Measurements from ENCODE around the gene BNIP3. TPM values are rescaled to one million over a fixed set of nuclear protein-coding genes. Genes with fewer than 3 reads are reported as not detected.
A peak's percentile ranks its signal among the peaks of the same experiment; 100 is the strongest.

BNIP3 gene
- total RNA-seq, 1 donor from 2014 or later = 29.2 TPM

GRCh38 chr10:131947631-131948347 lies 33.9 kb downstream of the BNIP3 start:
- H3K4me3 Mint-ChIP-seq (ENCODE audit: unreplicated experiment) = no peak overlapping the region
- peak overlapping the region; percentile 93 for H3K27ac Mint-ChIP-seq (ENCODE audit: unreplicated experiment)
- H3K4me1 Mint-ChIP-seq (ENCODE audit: unreplicated experiment) = peaks cover 50% of the 10 kb centered on the region
- no peak for TF ChIP-seq CTCF (IDR thresholded peaks at IDR 0.05)
- no peaks in the 10 kb centered on the region for H3K9me3 Mint-ChIP-seq (ENCODE audit: unreplicated experiment)
- DNase-seq (ENCODE audit: extremely low spot score, unreplicated experiment) = no peak
- H3K36me3 Mint-ChIP-seq (ENCODE audit: unreplicated experiment) = peaks cover 33% of the 10 kb centered on the region
- H3K27me3 Mint-ChIP-seq (ENCODE audit: unreplicated experiment) = no peaks in the 10 kb centered on the region

- Mint-ChIP-seq H3K4me1 (ENCODE audit: unreplicated experiment) (peaks cover 55% of the 10 kb centered on the region), H3K27ac (ENCODE audit: unreplicated experiment) (peak overlapping the region; percentile 93), H3K4me3 (ENCODE audit: unreplicated experiment) (peak overlapping the region; percentile 60), H3K36me3 (ENCODE audit: unreplicated experiment) (peaks cover 33% of the 10 kb centered on the region), H3K27me3 (ENCODE audit: unreplicated experiment) (no peaks in the 10 kb centered on the region), H3K9me3 (ENCODE audit: unreplicated experiment) (no peaks in the 10 kb centered on the region)
- TF ChIP-seq CTCF (IDR thresholded peaks at IDR 0.05) = no peak
- DNase-seq (ENCODE audit: extremely low spot score, unreplicated experiment) = no peak
Observed at GRCh38 chr10:131946880-131947279, 34.8 kb downstream of the BNIP3 start.

DNA sequence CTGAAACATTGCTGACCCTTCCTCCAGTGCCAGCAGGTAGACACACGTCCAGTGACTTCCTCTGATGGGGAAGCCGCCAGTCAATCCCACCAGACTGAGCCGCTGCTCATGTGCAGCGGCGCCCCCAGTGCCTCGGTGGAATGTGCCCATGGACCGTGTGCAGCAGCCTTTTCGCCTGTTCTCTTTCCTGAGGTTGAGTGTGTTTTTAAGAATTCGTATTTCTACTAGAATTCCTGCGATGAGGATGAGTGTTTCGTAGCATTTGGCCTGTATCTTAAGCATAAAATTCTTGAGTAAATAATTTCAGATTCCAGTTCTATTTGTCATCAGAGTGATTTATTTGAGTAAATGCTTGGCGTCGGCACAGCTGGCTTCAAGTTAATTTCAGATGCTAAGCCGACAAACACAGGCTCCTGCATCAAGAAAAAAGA lies 35.4 kb downstream of the BNIP3 start:
- H3K9me3 Mint-ChIP-seq (ENCODE audit: unreplicated experiment) = no peaks in the 10 kb centered on the region
- peaks cover 34% of the 10 kb centered on the region for H3K36me3 Mint-ChIP-seq (ENCODE audit: unreplicated experiment)
- peak overlapping the region; percentile 93 for H3K27ac Mint-ChIP-seq (ENCODE audit: unreplicated experiment)
- H3K27me3 Mint-ChIP-seq (ENCODE audit: unreplicated experiment) = no peaks in the 10 kb centered on the region
- peak overlapping the region; percentile 60 for H3K4me3 Mint-ChIP-seq (ENCODE audit: unreplicated experiment)
- DNase-seq (ENCODE audit: extremely low spot score, unreplicated experiment) = no peak
- H3K4me1 Mint-ChIP-seq (ENCODE audit: unreplicated experiment) = peaks cover 55% of the 10 kb centered on the region
- no peak for TF ChIP-seq CTCF (IDR thresholded peaks at IDR 0.05)

DNA sequence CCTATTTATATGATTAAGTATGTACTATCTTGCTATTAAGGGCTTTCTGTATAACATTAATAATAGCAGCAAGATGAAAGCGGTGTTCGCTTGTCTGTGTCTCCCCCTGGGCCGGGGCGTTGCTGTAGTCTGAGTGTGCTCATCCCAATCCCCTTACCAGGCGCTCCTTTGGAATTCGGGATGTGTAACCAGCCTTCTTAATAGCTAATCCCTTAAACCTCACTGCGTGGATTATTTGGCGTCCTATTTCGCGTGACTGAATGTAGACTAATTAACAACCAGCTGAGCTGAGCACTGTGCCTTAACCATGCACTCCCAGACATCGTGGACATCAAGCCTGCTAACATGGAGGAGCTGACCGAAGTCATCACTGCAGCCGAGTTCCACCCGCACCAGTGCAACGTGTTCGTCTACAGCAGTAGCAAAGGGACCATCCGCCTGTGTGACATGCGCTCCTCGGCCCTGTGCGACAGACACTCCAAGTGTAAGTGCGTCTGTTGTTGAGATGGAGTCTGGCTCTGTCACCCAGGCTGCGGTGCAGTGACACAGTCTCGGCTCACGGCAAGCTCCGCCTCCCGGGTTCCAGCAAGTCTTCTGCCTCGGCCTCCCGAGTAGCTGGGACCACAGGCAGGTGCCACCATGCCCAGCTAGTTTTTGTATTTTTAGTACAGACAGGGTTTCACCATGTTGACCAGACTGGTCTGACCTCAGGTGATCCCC lies 36.6 kb downstream of the BNIP3 start:
- Mint-ChIP-seq H3K4me1 (ENCODE audit: unreplicated experiment) (peaks cover 55% of the 10 kb centered on the region), H3K27ac (ENCODE audit: unreplicated experiment) (peak overlapping the region; percentile 93), H3K4me3 (ENCODE audit: unreplicated experiment) (no peak overlapping the region), H3K9me3 (ENCODE audit: unreplicated experiment) (no peaks in the 10 kb centered on the region), H3K27me3 (ENCODE audit: unreplicated experiment) (no peaks in the 10 kb centered on the region), H3K36me3 (ENCODE audit: unreplicated experiment) (peaks cover 46% of the 10 kb centered on the region)
- no peak for TF ChIP-seq CTCF (IDR thresholded peaks at IDR 0.05)
- DNase-seq (ENCODE audit: extremely low spot score, unreplicated experiment) = peak; percentile 19

DNA sequence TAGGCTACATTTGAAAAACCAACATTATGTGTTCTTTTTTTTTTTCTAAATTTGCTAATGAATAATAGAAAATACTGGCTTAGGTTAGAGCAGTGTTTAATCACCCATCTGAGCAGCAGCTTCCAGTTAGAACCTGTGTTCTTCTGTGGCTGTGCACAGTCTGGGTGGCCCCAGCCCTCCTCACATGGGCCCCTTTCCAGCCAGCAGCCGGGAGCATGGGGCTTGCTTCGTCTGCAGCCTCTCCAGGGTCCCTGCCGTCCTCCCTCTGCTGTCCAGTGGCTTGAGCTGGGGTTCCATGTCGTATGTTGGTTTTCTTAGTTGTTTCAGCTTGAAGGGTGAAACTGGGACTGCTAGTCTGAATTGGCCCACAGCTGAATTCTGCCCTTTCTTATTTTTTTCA lies 37.3 kb downstream of the BNIP3 start:
- peak; percentile 48 for DNase-seq (ENCODE audit: extremely low spot score, unreplicated experiment)
- no peak overlapping the region for H3K27ac Mint-ChIP-seq (ENCODE audit: unreplicated experiment)

More for the DNA sequence above, 37.3 kb downstream of the BNIP3 start:
- Mint-ChIP-seq H3K9me3 (ENCODE audit: unreplicated experiment) (no peaks in the 10 kb centered on the region), H3K27me3 (ENCODE audit: unreplicated experiment) (no peaks in the 10 kb centered on the region), H3K36me3 (ENCODE audit: unreplicated experiment) (peaks cover 51% of the 10 kb centered on the region), H3K4me3 (ENCODE audit: unreplicated experiment) (no peak overlapping the region), H3K4me1 (ENCODE audit: unreplicated experiment) (peaks cover 55% of the 10 kb centered on the region)
- no peak for TF ChIP-seq CTCF (IDR thresholded peaks at IDR 0.05)

Data from osteocyte (in vitro differentiated cells).